SK-N-SH (cell line): ENCODE measurements around the gene ATG7. TPM values are rescaled to one million over a fixed set of nuclear protein-coding genes. Genes with fewer than 3 reads are reported as not detected.

Source experiments
- CTCF ChIA-PET: fragments of 300-600, 350-600 bp; formaldehyde crosslinking; extraction: SDS; loops from one replicate; lab custom pipeline; 2021; lab: Yijun Ruan, JAX
- POLR2A ChIA-PET: fragments of 350-600 bp; sonication (Branson Sonifier 250); formaldehyde crosslinking; extraction: SDS; loops from one replicate; lab custom pipeline; 2020; ENCODE audit warnings: antibody characterized with exemption, inconsistent platforms; lab: Yijun Ruan, JAX
- DNase-seq: peaks from one replicate; pipeline ENCODE4 v3.0.0; 2012
- H2AFZ ChIP-seq: fragments of 200-600 bp; sonication (generic); 2 replicates; pipeline ENCODE4 v1.8.1; 2016; ENCODE audit warnings: antibody characterized with exemption, mild to moderate bottlenecking, low read depth
- H3F3A ChIP-seq: fragments of 200-600 bp; sonication (generic); replicated peaks from 2 replicates; pipeline ENCODE3; 2016; ENCODE audit warnings: antibody characterized with exemption, mild to moderate bottlenecking; ENCODE audit not compliant: insufficient read depth
- H3K27ac ChIP-seq, 2 experiments: fragments of 200-500 bp in 1 of 2; fragments of 200-600 bp in 1 of 2; sonication (Bioruptor generic) in 1 of 2; sonication (generic), shearing (Covaris generic) in 1 of 2; 2 replicates each; pipeline versions ENCODE4 v1.5.1 to v1.6.1; 2014 to 2016; ENCODE audit warnings: low read depth in 2 of 2, inconsistent platforms in 1 of 2, low read length in 1 of 2, mild to moderate bottlenecking in 1 of 2, mixed read lengths in 1 of 2
- H3K27me3 ChIP-seq: fragments of 200-600 bp; sonication (generic), shearing (Covaris generic); 2 replicates; pipeline ENCODE4 v1.6.1; 2016; ENCODE audit warnings: mixed run types; ENCODE audit not compliant: insufficient read depth
- H3K36me3 ChIP-seq, 2 experiments: fragments of 200-500 bp in 1 of 2; fragments of 200-600 bp in 1 of 2; sonication (Bioruptor generic) in 1 of 2; sonication (generic) in 1 of 2; replicated peaks in 1 of 2; 2 replicates each; pipeline versions ENCODE3 to v1.5.1; 2014 to 2016; ENCODE audit warnings: low read length in 1 of 2, mild to moderate bottlenecking in 1 of 2; ENCODE audit not compliant: insufficient read depth in 2 of 2, control insufficient read depth in 1 of 2
- H3K4me1 ChIP-seq, 2 experiments: fragments of 200-500 bp in 1 of 2; fragments of 200-600 bp in 1 of 2; sonication (Bioruptor generic) in 1 of 2; sonication (generic), shearing (Covaris generic) in 1 of 2; 2 replicates each; pipeline versions ENCODE4 v1.5.1 to v1.6.1; 2014 to 2016; ENCODE audit warnings: low read depth in 1 of 2, low read length in 1 of 2, mixed run types in 1 of 2; ENCODE audit not compliant: insufficient read depth in 2 of 2, control insufficient read depth in 1 of 2
- H3K4me2 ChIP-seq: fragments of 200-600 bp; sonication (generic), shearing (Covaris generic); 2 replicates; pipeline ENCODE4 v1.6.1; 2017; ENCODE audit warnings: mixed run types
- H3K4me3 ChIP-seq, 2 experiments: fragments of 200-500 bp in 1 of 2; fragments of 200-600 bp in 1 of 2; sonication (Bioruptor generic) in 1 of 2; sonication (generic), shearing (Covaris generic) in 1 of 2; 2 replicates each; pipeline versions ENCODE4 v1.5.1 to v1.8.1; 2014 to 2016; ENCODE audit warnings: low read depth in 2 of 2, inconsistent platforms in 1 of 2, low read length in 1 of 2, mild to moderate bottlenecking in 1 of 2, mixed read lengths in 1 of 2, moderate library complexity in 1 of 2
- H3K79me2 ChIP-seq: fragments of 200-600 bp; sonication (generic); 2 replicates; pipeline ENCODE4 v1.8.1; 2017; ENCODE audit warnings: mild to moderate bottlenecking; ENCODE audit not compliant: insufficient read depth
- H3K9ac ChIP-seq: fragments of 200-600 bp; sonication (generic); 2 replicates; pipeline ENCODE4 v1.6.1; 2017; ENCODE audit warnings: mixed run types
- H3K9me2 ChIP-seq: fragments of 200-600 bp; sonication (generic); 2 replicates; pipeline ENCODE4 v1.6.1; 2017; ENCODE audit warnings: mixed run types
- H3K9me3 ChIP-seq: fragments of 200-600 bp; sonication (generic); 2 replicates; pipeline ENCODE4 v1.6.1; 2017; ENCODE audit warnings: mixed run types, mild to moderate bottlenecking, moderate library complexity
- H4K20me1 ChIP-seq: fragments of 200-600 bp; sonication (generic); 2 replicates; pipeline ENCODE4 v1.6.1; 2017; ENCODE audit warnings: mild to moderate bottlenecking, mixed run types; ENCODE audit not compliant: insufficient read depth
- EP300 ChIP-seq, 2 experiments: IDR thresholded peaks; 2 replicates each; pipeline versions ENCODE4 v1.4.0 to v1.6.1; 2012; ENCODE audit warnings: borderline replicate concordance in 1 of 2, low read depth in 1 of 2, low read length in 1 of 2
- EZH2phosphoT487 ChIP-seq: fragments of 200-600 bp; sonication (generic); IDR thresholded peaks from 2 replicates; pipeline ENCODE4 v1.6.1; 2017; ENCODE audit warnings: low read depth, mixed run types, mild to moderate bottlenecking, antibody characterized with exemption, moderate library complexity, borderline replicate concordance
- GABPA ChIP-seq: IDR thresholded peaks from 2 replicates; pipeline ENCODE4 v1.4.0; 2012; ENCODE audit warnings: low read depth, mild to moderate bottlenecking
- GATA2 ChIP-seq: sonication (generic); formaldehyde crosslinking; IDR thresholded peaks from 2 replicates; pipeline ENCODE4 v1.5.0; 2020; ENCODE audit warnings: mild to moderate bottlenecking, missing genetic modification reagents
- NFIC ChIP-seq: IDR thresholded peaks from 2 replicates; pipeline ENCODE4 v1.4.0; 2012; ENCODE audit warnings: borderline replicate concordance
- RFX5 ChIP-seq: IDR thresholded peaks from 2 replicates; pipeline ENCODE4 v1.6.1; 2012; ENCODE audit warnings: mild to moderate bottlenecking, improper control_type of control experiment, low read length
- RXRA ChIP-seq: IDR thresholded peaks from 2 replicates; pipeline ENCODE4 v1.4.0; 2012; ENCODE audit warnings: low read depth, mild to moderate bottlenecking, borderline replicate concordance
- SIN3A ChIP-seq: IDR thresholded peaks from 2 replicates; pipeline ENCODE4 v1.6.1; 2012; ENCODE audit warnings: low read depth, mild to moderate bottlenecking, low read length, moderate library complexity, borderline replicate concordance
- TCF12 ChIP-seq: IDR thresholded peaks from 2 replicates; pipeline ENCODE4 v1.4.0; 2012
- WGBS: methylation state at CpG from one replicate; pipeline ENCODE4 v1.1.6; 2017; ENCODE audit warnings: low lambda C conversion rate; 5-methylcytosine and 5-hydroxymethylcytosine counted together
- polyA plus RNA-seq, 3 experiments: library from polyadenylated mRNA; depleted of rRNA; stranded (reverse); fragments of >200 nt; gene quantifications; 2 replicates each; pipeline ENCODE4 v1.2.3, GENCODE V29; 2012
- TF ChIP-seq, protein P1 (sequence below): IDR thresholded peaks from 2 replicates; pipeline ENCODE4 v1.4.0; 2012; ENCODE audit warnings: low read depth, borderline replicate concordance
- TF ChIP-seq, protein P2 (sequence below): IDR thresholded peaks from 2 replicates; pipeline ENCODE4 v1.6.1; 2012; ENCODE audit warnings: mild to moderate bottlenecking, low read depth, low read length, moderate library complexity
- TF ChIP-seq, protein P3 (sequence below): fragments of 200-600 bp; sonication (generic); IDR thresholded peaks from 2 replicates; pipeline ENCODE4 v1.6.1; 2017; ENCODE audit warnings: antibody characterized with exemption, mild to moderate bottlenecking, moderate library complexity

ATG7 gene
- polyA plus RNA-seq, 1 of the 3 experiments (the other 2 are of a cell fraction), result 29.5 TPM

DNA sequence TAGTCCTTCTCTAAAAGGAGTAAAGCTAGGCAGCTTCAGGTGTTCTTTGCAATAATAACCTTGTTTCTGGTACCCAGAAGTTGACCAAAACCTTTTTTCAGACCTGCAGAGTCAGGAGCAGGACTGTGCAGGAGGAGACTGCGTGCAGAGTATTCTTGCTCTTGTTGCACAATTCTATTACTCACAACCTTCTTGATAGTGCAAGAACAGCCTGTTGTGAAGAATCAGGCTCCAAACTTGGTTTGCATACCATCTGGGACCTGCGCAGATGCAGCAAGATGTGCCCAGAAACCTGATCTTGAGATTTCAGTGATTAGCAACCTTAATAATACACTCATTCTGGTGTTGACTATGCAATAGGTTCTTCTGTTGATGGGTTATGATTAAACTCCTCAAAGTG is 111.9 kb downstream of the ATG7 start:
- ChIA-PET POLR2A (no interaction called here), CTCF (interaction anchor here (1.1 to 2.1 kb wide), 3 partner anchors 181 to 267 kb away, joined by 3 to 9 read pairs (median 3); partner anchors contain the start of gene VGLL4)
- no peak overlapping the region for H3K4me2 ChIP-seq
- no peak for DNase-seq
- no peak overlapping the region for H2AFZ ChIP-seq
- WGBS, result 100% methylated on average over 2 of the region's 2 CpGs
- H3K27ac ChIP-seq, result no peak overlapping the region
- H3K9ac ChIP-seq, result no peak overlapping the region
- peaks cover 16 to 18% of the 10 kb centered on the region in 2 experiments for H3K4me1 ChIP-seq
- no peaks in the 10 kb centered on the region for H3K27me3 ChIP-seq
- H3K79me2 ChIP-seq, result no peaks in the 10 kb centered on the region
- H4K20me1 ChIP-seq, result no peaks in the 10 kb centered on the region
- peaks cover 0 to 8% of the 10 kb centered on the region in 2 experiments for H3K36me3 ChIP-seq
- H3K9me2 ChIP-seq, result no peaks in the 10 kb centered on the region
- peaks cover 15% of the 10 kb centered on the region for H3F3A ChIP-seq
- TF ChIP-seq GABPA (no peak), EZH2phosphoT487 (no peak), SIN3A (no peak), RXRA (no peak), TCF12 (no peak), RFX5 (no peak), NFIC (no peak)
- TF ChIP-seq, protein P1, sequence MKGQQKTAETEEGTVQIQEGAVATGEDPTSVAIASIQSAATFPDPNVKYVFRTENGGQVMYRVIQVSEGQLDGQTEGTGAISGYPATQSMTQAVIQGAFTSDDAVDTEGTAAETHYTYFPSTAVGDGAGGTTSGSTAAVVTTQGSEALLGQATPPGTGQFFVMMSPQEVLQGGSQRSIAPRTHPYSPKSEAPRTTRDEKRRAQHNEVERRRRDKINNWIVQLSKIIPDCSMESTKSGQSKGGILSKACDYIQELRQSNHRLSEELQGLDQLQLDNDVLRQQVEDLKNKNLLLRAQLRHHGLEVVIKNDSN, result no peak
- TF ChIP-seq, protein P2, sequence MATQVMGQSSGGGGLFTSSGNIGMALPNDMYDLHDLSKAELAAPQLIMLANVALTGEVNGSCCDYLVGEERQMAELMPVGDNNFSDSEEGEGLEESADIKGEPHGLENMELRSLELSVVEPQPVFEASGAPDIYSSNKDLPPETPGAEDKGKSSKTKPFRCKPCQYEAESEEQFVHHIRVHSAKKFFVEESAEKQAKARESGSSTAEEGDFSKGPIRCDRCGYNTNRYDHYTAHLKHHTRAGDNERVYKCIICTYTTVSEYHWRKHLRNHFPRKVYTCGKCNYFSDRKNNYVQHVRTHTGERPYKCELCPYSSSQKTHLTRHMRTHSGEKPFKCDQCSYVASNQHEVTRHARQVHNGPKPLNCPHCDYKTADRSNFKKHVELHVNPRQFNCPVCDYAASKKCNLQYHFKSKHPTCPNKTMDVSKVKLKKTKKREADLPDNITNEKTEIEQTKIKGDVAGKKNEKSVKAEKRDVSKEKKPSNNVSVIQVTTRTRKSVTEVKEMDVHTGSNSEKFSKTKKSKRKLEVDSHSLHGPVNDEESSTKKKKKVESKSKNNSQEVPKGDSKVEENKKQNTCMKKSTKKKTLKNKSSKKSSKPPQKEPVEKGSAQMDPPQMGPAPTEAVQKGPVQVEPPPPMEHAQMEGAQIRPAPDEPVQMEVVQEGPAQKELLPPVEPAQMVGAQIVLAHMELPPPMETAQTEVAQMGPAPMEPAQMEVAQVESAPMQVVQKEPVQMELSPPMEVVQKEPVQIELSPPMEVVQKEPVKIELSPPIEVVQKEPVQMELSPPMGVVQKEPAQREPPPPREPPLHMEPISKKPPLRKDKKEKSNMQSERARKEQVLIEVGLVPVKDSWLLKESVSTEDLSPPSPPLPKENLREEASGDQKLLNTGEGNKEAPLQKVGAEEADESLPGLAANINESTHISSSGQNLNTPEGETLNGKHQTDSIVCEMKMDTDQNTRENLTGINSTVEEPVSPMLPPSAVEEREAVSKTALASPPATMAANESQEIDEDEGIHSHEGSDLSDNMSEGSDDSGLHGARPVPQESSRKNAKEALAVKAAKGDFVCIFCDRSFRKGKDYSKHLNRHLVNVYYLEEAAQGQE, result no peak
- TF ChIP-seq, protein P3, sequence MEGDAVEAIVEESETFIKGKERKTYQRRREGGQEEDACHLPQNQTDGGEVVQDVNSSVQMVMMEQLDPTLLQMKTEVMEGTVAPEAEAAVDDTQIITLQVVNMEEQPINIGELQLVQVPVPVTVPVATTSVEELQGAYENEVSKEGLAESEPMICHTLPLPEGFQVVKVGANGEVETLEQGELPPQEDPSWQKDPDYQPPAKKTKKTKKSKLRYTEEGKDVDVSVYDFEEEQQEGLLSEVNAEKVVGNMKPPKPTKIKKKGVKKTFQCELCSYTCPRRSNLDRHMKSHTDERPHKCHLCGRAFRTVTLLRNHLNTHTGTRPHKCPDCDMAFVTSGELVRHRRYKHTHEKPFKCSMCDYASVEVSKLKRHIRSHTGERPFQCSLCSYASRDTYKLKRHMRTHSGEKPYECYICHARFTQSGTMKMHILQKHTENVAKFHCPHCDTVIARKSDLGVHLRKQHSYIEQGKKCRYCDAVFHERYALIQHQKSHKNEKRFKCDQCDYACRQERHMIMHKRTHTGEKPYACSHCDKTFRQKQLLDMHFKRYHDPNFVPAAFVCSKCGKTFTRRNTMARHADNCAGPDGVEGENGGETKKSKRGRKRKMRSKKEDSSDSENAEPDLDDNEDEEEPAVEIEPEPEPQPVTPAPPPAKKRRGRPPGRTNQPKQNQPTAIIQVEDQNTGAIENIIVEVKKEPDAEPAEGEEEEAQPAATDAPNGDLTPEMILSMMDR, result no peak
- H3K9me3 ChIP-seq, result no peaks in the 10 kb centered on the region
- H3K4me3 ChIP-seq, result no peak overlapping the region

DNA sequence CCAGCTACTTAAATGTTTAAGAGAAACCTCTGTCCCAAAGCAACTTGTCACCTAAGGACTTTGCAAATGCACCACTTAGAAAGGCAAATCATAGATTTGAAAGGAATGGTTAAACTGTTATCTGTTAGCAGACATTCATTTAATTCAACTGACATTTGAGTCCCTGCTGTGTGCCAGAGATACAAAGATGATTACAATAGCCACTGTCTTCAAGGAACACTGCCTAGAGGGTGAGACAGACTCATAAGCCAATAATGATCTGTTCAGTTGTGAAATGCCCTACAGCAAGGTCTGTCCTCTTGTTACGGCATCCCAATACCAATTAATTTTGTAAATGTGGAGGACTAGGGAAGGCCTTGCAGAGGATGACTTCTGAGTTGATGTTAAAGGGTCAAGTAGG is 113.1 kb downstream of the ATG7 start:
- WGBS, result 83% methylated on average over 1 of the region's 1 CpG
- CTCF ChIA-PET, result interaction anchor here (0.8 to 2.1 kb wide), 5 partner anchors 23 to 266 kb away, joined by 3 to 9 read pairs (median 3); partner anchors contain the start of gene VGLL4
- POLR2A ChIA-PET, result no interaction called here

More for the DNA sequence above, 113.1 kb downstream of the ATG7 start:
- Histone ChIP-seq H4K20me1 (no peaks in the 10 kb centered on the region), H3K9me3 (no peaks in the 10 kb centered on the region), H3K27ac (peak overlapping the region; percentile 74 to 83; a peak in 3 of 4 replicates), H2AFZ (no peak overlapping the region), H3F3A (peaks cover 8% of the 10 kb centered on the region), H3K4me2 (no peak overlapping the region; the same call in 1 of the 2 replicates), H3K4me1 (peaks cover 12 to 18% of the 10 kb centered on the region in 2 experiments), H3K9ac (no peak overlapping the region), H3K79me2 (no peaks in the 10 kb centered on the region), H3K9me2 (no peaks in the 10 kb centered on the region), H3K4me3 (no peak overlapping the region), H3K27me3 (no peaks in the 10 kb centered on the region), H3K36me3 (peaks cover 0 to 8% of the 10 kb centered on the region in 2 experiments)
- TF ChIP-seq RXRA, result no peak
- peak; percentile 39; the same call in 1 of the 2 replicates for TF ChIP-seq GATA2 (CRISPR knock-in tag)
- peak; percentile 7 to 49; a peak in 1 of 4 replicates for TF ChIP-seq EP300 (IDR thresholded peaks at IDR 0.05; ENCODE audit: borderline replicate concordance in 1 of 2, low read depth in 1 of 2, low read length in 1 of 2)
- TF ChIP-seq TCF12, result peak; percentile 50
- no peak for DNase-seq
